ENCODE measurements around the gene MRNIP. TPM values are rescaled to one million over a fixed set of nuclear protein-coding genes. Genes with fewer than 3 reads are reported as not detected.

The MRNIP gene
- total RNA-seq, 1 experiment from 2014 or later = 31.1 TPM

GRCh38 chr5:179901462-179901861, 42.8 kb upstream of the MRNIP start:
- no peak overlapping the region for H3K18ac ChIP-seq (ENCODE audit: insufficient read length, low read depth, low read length)
- H4K20me1 ChIP-seq (ENCODE audit: control insufficient read depth, insufficient read depth, insufficient read length) = no peaks in the 10 kb centered on the region
- no CpG with 5 or more reads among the region's 6 CpGs for WGBS (ENCODE audit: extremely low coverage, insufficient read length, low lambda C conversion rate)
- H3K9ac ChIP-seq (ENCODE audit: extremely low read depth, insufficient read length, low read length) = no peak overlapping the region
- H3K79me1 ChIP-seq (ENCODE audit: insufficient read depth, low read depth, low read length, poor library complexity, severe bottlenecking) = no peaks in the 10 kb centered on the region
- H3K27me3 ChIP-seq (ENCODE audit: insufficient read depth, low read length) = no peaks in the 10 kb centered on the region
- H2BK5ac ChIP-seq (ENCODE audit: insufficient read length, low read length) = no peak overlapping the region
- no peaks in the 10 kb centered on the region for H3K23me2 ChIP-seq (ENCODE audit: insufficient read length, low read depth, low read length, poor library complexity, severe bottlenecking)
- H2BK20ac ChIP-seq (ENCODE audit: low read depth, low read length, poor library complexity, severe bottlenecking) = no peak overlapping the region
- H2BK120ac ChIP-seq (ENCODE audit: low read depth, low read length, poor library complexity, severe bottlenecking) = no peak overlapping the region
- no peak overlapping the region for H2BK12ac ChIP-seq (ENCODE audit: insufficient read length, low read depth, low read length)
- H3K56ac ChIP-seq (ENCODE audit: insufficient read length, low read depth, low read length) = no peak overlapping the region
- H3K9me3 Mint-ChIP-seq = no peaks in the 10 kb centered on the region; a peak in 1 of 5 replicates
- peaks cover 2% of the 10 kb centered on the region for H3K27me3 Mint-ChIP-seq (ENCODE audit: low read depth)
- no peak overlapping the region for H3K4me2 ChIP-seq (ENCODE audit: insufficient read depth, insufficient read length, low read length)
- no peaks in the 10 kb centered on the region for H3K4me1 ChIP-seq (ENCODE audit: insufficient read depth, low read length)
- no peaks in the 10 kb centered on the region for H3K79me2 ChIP-seq (ENCODE audit: insufficient read depth, low read length)
- no peak overlapping the region for H3K4ac ChIP-seq (ENCODE audit: low read depth, low read length)
- no peak for DNase-seq
- no peak overlapping the region for H2AFZ ChIP-seq (ENCODE audit: low read length)
- H2AK5ac ChIP-seq (ENCODE audit: insufficient read length, low read length) = no peak overlapping the region
- no peak overlapping the region for H3K27ac ChIP-seq (ENCODE audit: insufficient read length, low read depth, low read length)
- peak overlapping the region in 1 of 3 experiments; percentile 44; a peak in 1 of 7 replicates for H3K27ac Mint-ChIP-seq
- peaks cover 21 to 50% (median 43%) of the 10 kb centered on the region in 3 experiments for H3K36me3 Mint-ChIP-seq (ENCODE audit: insufficient read depth in 1 of 3, low read depth in 3 of 3)
- H3T11ph ChIP-seq (ENCODE audit: low read length) = no peak overlapping the region
- no peak overlapping the region for H4K5ac ChIP-seq (ENCODE audit: insufficient read length, low read depth, low read length)
- H3K4me3 Mint-ChIP-seq = no peak overlapping the region
- H4K8ac ChIP-seq (replicated peaks; ENCODE audit: insufficient read length, low read depth, low read length) = no peak overlapping the region
- H3K14ac ChIP-seq (ENCODE audit: insufficient read depth, low read length) = no peak overlapping the region
- no peak overlapping the region for H3K23ac ChIP-seq (ENCODE audit: insufficient read length, low read depth, low read length)
- no peak overlapping the region for H2BK15ac ChIP-seq (ENCODE audit: low read depth, low read length)
- H3K9me3 ChIP-seq (ENCODE audit: control insufficient read depth, low read depth, low read length) = no peaks in the 10 kb centered on the region
- TF ChIP-seq CTCF (conservative IDR thresholded peaks at IDR 0.05) = no peak
- H4K91ac ChIP-seq (ENCODE audit: insufficient read length, low read depth, low read length) = no peak overlapping the region
- peaks cover 0 to 3% of the 10 kb centered on the region in 2 experiments; a peak in 2 of 4 replicates for H3K4me1 Mint-ChIP-seq

Measured in H9 (cell line).